ENCODE data around the gene PECR. TPM values are rescaled to one million over a fixed set of nuclear protein-coding genes. Genes with fewer than 3 reads are reported as not detected.
A peak's percentile ranks its signal among the peaks of the same experiment; 100 is the strongest.

Gene PECR
- total RNA-seq, 4 donors from 2014 or later: 1.2 to 25.4 (median 14.9) TPM

DNA sequence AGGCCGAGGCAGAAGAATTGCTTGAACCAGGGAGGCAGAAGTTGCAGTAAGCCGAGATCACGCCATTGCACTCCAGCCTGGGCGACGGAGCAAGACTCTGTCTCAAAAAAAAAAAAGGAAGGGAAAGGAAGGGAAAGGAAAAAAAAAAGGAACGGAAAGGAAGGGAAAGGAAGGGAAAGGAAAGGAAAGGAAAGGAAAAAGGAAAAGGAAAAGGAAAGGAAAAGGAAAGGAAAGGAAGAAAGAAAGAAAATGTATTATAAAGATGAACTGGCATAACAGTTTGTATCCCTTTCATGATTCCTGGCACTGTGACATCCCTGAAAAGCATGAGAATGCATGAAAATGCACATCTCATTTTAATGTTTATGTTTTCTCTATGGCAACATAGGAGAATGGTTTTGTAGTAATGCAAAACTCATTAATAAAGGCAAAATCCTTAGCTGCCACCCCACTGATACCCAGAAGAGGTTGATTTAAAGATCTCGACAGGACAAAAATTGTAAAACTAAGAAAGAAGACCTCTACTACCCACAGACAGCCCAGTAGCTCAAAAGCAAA lies 56.8 kb downstream of the PECR start:
- intact Hi-C loops (cut with DNase I; ENCODE audit: low total_unique reads): no loop called here
- H3K36me3 ChIP-seq: no peaks in the 10 kb centered on the region
- no peak for DNase-seq
- H3K4me1 ChIP-seq: no peaks in the 10 kb centered on the region
- H3K27me3 ChIP-seq: no peaks in the 10 kb centered on the region
- H3K27ac ChIP-seq: no peak overlapping the region
- no peak for TF ChIP-seq POLR2A (IDR thresholded peaks at IDR 0.05)
- TF ChIP-seq, protein P1, sequence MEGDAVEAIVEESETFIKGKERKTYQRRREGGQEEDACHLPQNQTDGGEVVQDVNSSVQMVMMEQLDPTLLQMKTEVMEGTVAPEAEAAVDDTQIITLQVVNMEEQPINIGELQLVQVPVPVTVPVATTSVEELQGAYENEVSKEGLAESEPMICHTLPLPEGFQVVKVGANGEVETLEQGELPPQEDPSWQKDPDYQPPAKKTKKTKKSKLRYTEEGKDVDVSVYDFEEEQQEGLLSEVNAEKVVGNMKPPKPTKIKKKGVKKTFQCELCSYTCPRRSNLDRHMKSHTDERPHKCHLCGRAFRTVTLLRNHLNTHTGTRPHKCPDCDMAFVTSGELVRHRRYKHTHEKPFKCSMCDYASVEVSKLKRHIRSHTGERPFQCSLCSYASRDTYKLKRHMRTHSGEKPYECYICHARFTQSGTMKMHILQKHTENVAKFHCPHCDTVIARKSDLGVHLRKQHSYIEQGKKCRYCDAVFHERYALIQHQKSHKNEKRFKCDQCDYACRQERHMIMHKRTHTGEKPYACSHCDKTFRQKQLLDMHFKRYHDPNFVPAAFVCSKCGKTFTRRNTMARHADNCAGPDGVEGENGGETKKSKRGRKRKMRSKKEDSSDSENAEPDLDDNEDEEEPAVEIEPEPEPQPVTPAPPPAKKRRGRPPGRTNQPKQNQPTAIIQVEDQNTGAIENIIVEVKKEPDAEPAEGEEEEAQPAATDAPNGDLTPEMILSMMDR (IDR thresholded peaks at IDR 0.05): no peak
- no peak overlapping the region for H3K4me3 ChIP-seq
- no peaks in the 10 kb centered on the region for H3K9me3 ChIP-seq

DNA sequence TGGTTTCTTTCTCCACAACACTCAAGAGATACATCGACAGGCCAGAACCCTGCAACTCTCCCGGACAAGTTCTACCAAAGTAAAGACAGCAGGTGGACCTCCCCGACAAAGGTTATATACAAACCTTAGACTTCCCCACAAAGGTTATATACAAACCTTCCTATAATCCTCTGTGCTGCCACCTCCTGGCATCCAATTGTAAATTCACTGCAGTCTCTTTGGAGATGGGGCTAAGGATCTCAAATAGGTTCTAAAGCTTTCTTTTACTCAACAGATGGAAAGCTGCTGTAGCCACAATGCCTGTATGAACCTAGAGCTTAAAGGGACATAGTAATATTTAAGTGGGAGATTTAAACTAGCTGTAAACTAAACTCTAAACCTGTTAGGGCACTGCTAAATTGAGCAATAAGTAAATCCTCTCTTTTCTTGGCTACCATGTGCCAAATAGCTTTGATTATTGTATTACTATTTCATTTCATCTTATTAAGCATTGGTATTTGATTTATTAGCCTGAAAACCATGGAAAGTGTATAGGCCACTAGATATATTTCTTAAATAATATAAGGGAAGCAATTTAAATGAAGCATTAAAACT lies 58.5 kb downstream of the PECR start:
- no peak for TF ChIP-seq POLR2A (IDR thresholded peaks at IDR 0.05)
- TF ChIP-seq, protein P1 (IDR thresholded peaks at IDR 0.05): peak; percentile 14 to 34 (median 21)
- H3K4me1 ChIP-seq: no peaks in the 10 kb centered on the region
- intact Hi-C loops (cut with DNase I; ENCODE audit: low total_unique reads): no loop called here
- H3K27me3 ChIP-seq: no peaks in the 10 kb centered on the region
- no peak overlapping the region for H3K27ac ChIP-seq
- H3K36me3 ChIP-seq: no peaks in the 10 kb centered on the region
- no peaks in the 10 kb centered on the region for H3K9me3 ChIP-seq
- no peak for DNase-seq
- H3K4me3 ChIP-seq: no peak overlapping the region

- no peak for DNase-seq
- TF ChIP-seq, protein P1 (IDR thresholded peaks at IDR 0.05): no peak
- no peak for TF ChIP-seq POLR2A (IDR thresholded peaks at IDR 0.05)
- Histone ChIP-seq H3K36me3 (no peaks in the 10 kb centered on the region), H3K9me3 (no peaks in the 10 kb centered on the region), H3K27ac (no peak overlapping the region), H3K27me3 (no peaks in the 10 kb centered on the region), H3K4me3 (no peak overlapping the region), H3K4me1 (no peaks in the 10 kb centered on the region)
- intact Hi-C loops (cut with DNase I; ENCODE audit: low total_unique reads): no loop called here
Measured at GRCh38 chr2:216021768-216022565, 59.6 kb downstream of the PECR start.

- Histone ChIP-seq H3K27me3 (no peaks in the 10 kb centered on the region), H3K36me3 (no peaks in the 10 kb centered on the region), H3K27ac (no peak overlapping the region), H3K4me3 (no peak overlapping the region), H3K4me1 (no peaks in the 10 kb centered on the region), H3K9me3 (no peaks in the 10 kb centered on the region)
- intact Hi-C loops (cut with DNase I; ENCODE audit: low total_unique reads): no loop called here
- no peak for DNase-seq
- TF ChIP-seq, protein P1 (IDR thresholded peaks at IDR 0.05): no peak
- TF ChIP-seq POLR2A (IDR thresholded peaks at IDR 0.05): no peak
Measured at GRCh38 chr2:216018709-216019108, 62.9 kb downstream of the PECR start.

GRCh38 chr2:216017365-216017764 lies 64.2 kb downstream of the PECR start:
- H3K27ac ChIP-seq: no peak overlapping the region
- H3K27me3 ChIP-seq: no peaks in the 10 kb centered on the region
- intact Hi-C loops (cut with DNase I; ENCODE audit: low total_unique reads): no loop called here
- no peak for TF ChIP-seq POLR2A (IDR thresholded peaks at IDR 0.05)
- TF ChIP-seq, protein P1 (IDR thresholded peaks at IDR 0.05): no peak
- H3K4me3 ChIP-seq: no peak overlapping the region
- H3K36me3 ChIP-seq: no peaks in the 10 kb centered on the region
- no peak for DNase-seq
- H3K4me1 ChIP-seq: no peaks in the 10 kb centered on the region
- no peaks in the 10 kb centered on the region for H3K9me3 ChIP-seq

All from uterus (tissue), 4 donors.